Endothelial cell (in vitro differentiated cells): ENCODE data around the gene CDK6. TPM values are rescaled to one million over a fixed set of nuclear protein-coding genes. Genes with fewer than 3 reads are reported as not detected.

ENCODE experiments used
- DNase-seq: peaks from one replicate; pipeline ENCODE4 v3.0.0; 2021; ENCODE audit warnings: low spot score
- H3K27ac Mint-ChIP-seq: one replicate; pipeline ENCODE4 v1.8.0; 2021; ENCODE audit warnings: mixed read lengths, inconsistent platforms; ENCODE audit not compliant: unreplicated experiment
- H3K27me3 Mint-ChIP-seq: one replicate; pipeline ENCODE4 v1.8.0; 2021; ENCODE audit warnings: mild to moderate bottlenecking, moderate library complexity, mixed read lengths, inconsistent platforms; ENCODE audit not compliant: unreplicated experiment
- H3K36me3 Mint-ChIP-seq: one replicate; pipeline ENCODE4 v1.8.0; 2021; ENCODE audit warnings: mild to moderate bottlenecking, low read depth, mixed read lengths, inconsistent platforms; ENCODE audit not compliant: unreplicated experiment
- H3K4me1 Mint-ChIP-seq: one replicate; pipeline ENCODE4 v1.8.0; 2021; ENCODE audit warnings: mild to moderate bottlenecking, mixed read lengths, inconsistent platforms; ENCODE audit not compliant: unreplicated experiment
- H3K4me3 Mint-ChIP-seq: one replicate; pipeline ENCODE4 v1.8.0; 2021; ENCODE audit warnings: mild to moderate bottlenecking, mixed read lengths, inconsistent platforms; ENCODE audit not compliant: unreplicated experiment
- H3K9me3 Mint-ChIP-seq: one replicate; pipeline ENCODE4 v1.8.0; 2021; ENCODE audit warnings: mixed read lengths, inconsistent platforms; ENCODE audit not compliant: unreplicated experiment
- CTCF ChIP-seq: fragments of 200-600 bp; sonication (generic); IDR thresholded peaks from one replicate; pipeline ENCODE4 v1.5.0; 2021; ENCODE audit warnings: antibody characterized with exemption; ENCODE audit not compliant: unreplicated experiment
- total RNA-seq: library from RNA; stranded (reverse); fragmentation: NEBNext Ultra II Directional; extraction: Animal tissue kit (Norgen Biotek cat#: 25700); gene quantifications from one replicate; pipeline ENCODE4 v1.2.1, GENCODE V29; 2021; ENCODE audit not compliant: unreplicated experiment

The CDK6 gene
- total RNA-seq, 1 donor from 2014 or later, result 32.6 TPM

GRCh38 chr7:92639966-92640365 lies 196.4 kb downstream of the CDK6 start:
- no peak for TF ChIP-seq CTCF
- H3K27me3 Mint-ChIP-seq, result no peaks in the 10 kb centered on the region
- no peak overlapping the region for H3K4me3 Mint-ChIP-seq
- peaks cover 22% of the 10 kb centered on the region for H3K4me1 Mint-ChIP-seq
- H3K36me3 Mint-ChIP-seq, result no peaks in the 10 kb centered on the region
- DNase-seq, result no peak
- no peaks in the 10 kb centered on the region for H3K9me3 Mint-ChIP-seq
- H3K27ac Mint-ChIP-seq, result no peak overlapping the region

- Mint-ChIP-seq H3K27me3 (no peaks in the 10 kb centered on the region), H3K4me1 (peaks cover 17% of the 10 kb centered on the region), H3K36me3 (no peaks in the 10 kb centered on the region), H3K9me3 (no peaks in the 10 kb centered on the region), H3K4me3 (no peak overlapping the region), H3K27ac (no peak overlapping the region)
- no peak for TF ChIP-seq CTCF
- no peak for DNase-seq
Measured at GRCh38 chr7:92639213-92639896, 197.0 kb downstream of the CDK6 start.

- H3K9me3 Mint-ChIP-seq, result no peaks in the 10 kb centered on the region
- H3K27me3 Mint-ChIP-seq, result peaks cover 6% of the 10 kb centered on the region
- no peak for TF ChIP-seq CTCF
- H3K27ac Mint-ChIP-seq, result no peak overlapping the region
- no peaks in the 10 kb centered on the region for H3K36me3 Mint-ChIP-seq
- peaks cover 16% of the 10 kb centered on the region for H3K4me1 Mint-ChIP-seq
- H3K4me3 Mint-ChIP-seq, result no peak overlapping the region
- DNase-seq, result no peak
Measured at GRCh38 chr7:92636018-92636560, 200.3 kb downstream of the CDK6 start.

- Mint-ChIP-seq H3K36me3 (no peaks in the 10 kb centered on the region), H3K27ac (no peak overlapping the region), H3K4me1 (peaks cover 16% of the 10 kb centered on the region)
Measured at GRCh38 chr7:92635538-92635937, 200.8 kb downstream of the CDK6 start.

More at GRCh38 chr7:92635538-92635937, 200.8 kb downstream of the CDK6 start:
- no peak for DNase-seq
- TF ChIP-seq CTCF, result no peak
- peaks cover 6% of the 10 kb centered on the region for H3K27me3 Mint-ChIP-seq
- no peak overlapping the region for H3K4me3 Mint-ChIP-seq
- no peaks in the 10 kb centered on the region for H3K9me3 Mint-ChIP-seq
